OCI-LY7 (cell line): ENCODE measurements around the gene PAH. TPM values are rescaled to one million over a fixed set of nuclear protein-coding genes. Genes with fewer than 3 reads are reported as not detected.

ENCODE experiments used
- BruUV-seq: library from RNA; stranded (reverse); fragments of 400-500 nt; replicated peaks from 2 replicates; lab custom pipeline; 2021; lab: Mats Ljungman, UMichigan
- CTCF ChIA-PET: fragments of 300-600 bp; sonication (Branson Sonifier 250); formaldehyde crosslinking; loops from one replicate; lab custom pipeline; 2022; ENCODE audit warnings: antibody characterized with exemption; ENCODE audit not compliant: unreplicated experiment; lab: Charles Lee
- POLR2A ChIA-PET: fragments of 300-600 bp; sonication (Branson Sonifier 250); formaldehyde crosslinking; loops from one replicate; lab custom pipeline; 2022; ENCODE audit warnings: antibody characterized with exemption; lab: Charles Lee
- DNase-seq: peaks from one replicate; pipeline ENCODE4 v3.0.0-alpha.2; 2015; ENCODE audit warnings: low spot score
- H2AFZ ChIP-seq: fragments of 200-600 bp; sonication (generic), shearing (Covaris generic); 2 replicates; pipeline ENCODE4 v1.6.1; 2014; ENCODE audit warnings: mild to moderate bottlenecking, antibody characterized with exemption, low read length, moderate library complexity
- H3K27ac ChIP-seq: fragments of 200-600 bp; sonication (generic); 2 replicates; pipeline ENCODE4 v1.5.1; 2014; ENCODE audit warnings: mixed run types, low read depth, mild to moderate bottlenecking, moderate library complexity, low read length, inconsistent platforms; ENCODE audit not compliant: poor library complexity, severe bottlenecking
- H3K36me3 ChIP-seq: fragments of 200-600 bp; sonication (generic); 2 replicates; pipeline ENCODE4 v1.6.1; 2014; ENCODE audit warnings: mild to moderate bottlenecking, antibody characterized with exemption, low read length, moderate library complexity, mixed read lengths; ENCODE audit not compliant: insufficient read depth
- H3K4me1 ChIP-seq: fragments of 200-600 bp; sonication (generic); 2 replicates; pipeline ENCODE4 v1.5.1; 2014; ENCODE audit warnings: mild to moderate bottlenecking, low read length; ENCODE audit not compliant: insufficient read depth, poor library complexity, severe bottlenecking
- H3K4me2 ChIP-seq: fragments of 200-600 bp; sonication (generic); 2 replicates; pipeline ENCODE4 v1.6.1; 2014; ENCODE audit warnings: mild to moderate bottlenecking, low read length
- H3K4me3 ChIP-seq: fragments of 200-600 bp; sonication (generic); 2 replicates; pipeline ENCODE4 v1.5.1; 2014; ENCODE audit warnings: mild to moderate bottlenecking, low read depth, low read length; ENCODE audit not compliant: poor library complexity, severe bottlenecking
- H3K79me2 ChIP-seq: fragments of 200-600 bp; sonication (generic); 2 replicates; pipeline ENCODE4 v1.6.1; 2016; ENCODE audit warnings: low read depth, mild to moderate bottlenecking, low read length, moderate library complexity, mixed read lengths; ENCODE audit not compliant: insufficient read depth
- H3K9me2 ChIP-seq: fragments of 200-600 bp; sonication (generic); 2 replicates; pipeline ENCODE4 v1.6.1; 2016; ENCODE audit warnings: mild to moderate bottlenecking, low read length, mixed read lengths; ENCODE audit not compliant: insufficient read depth
- H3K9me3 ChIP-seq: fragments of 200-600 bp; sonication (generic); 2 replicates; pipeline ENCODE4 v1.6.1; 2014; ENCODE audit warnings: mild to moderate bottlenecking, mixed run types, low read length, mixed read lengths
- H4K20me1 ChIP-seq: fragments of 200-600 bp; sonication (generic); 2 replicates; pipeline ENCODE4 v1.6.1; 2014; ENCODE audit warnings: mild to moderate bottlenecking, antibody characterized with exemption, low read length, moderate library complexity, mixed read lengths; ENCODE audit not compliant: insufficient read depth
- CTCF ChIP-seq: fragments of 200-600 bp; sonication (generic); conservative IDR thresholded peaks from 2 replicates; pipeline ENCODE4 v1.5.1; 2014; ENCODE audit warnings: mild to moderate bottlenecking, antibody characterized with exemption, low read length, moderate library complexity, mixed read lengths
- EZH2phosphoT487 ChIP-seq: fragments of 200-600 bp; sonication (generic); IDR thresholded peaks from 2 replicates; pipeline ENCODE4 v1.6.1; 2018; ENCODE audit warnings: low read depth, borderline replicate concordance, mild to moderate bottlenecking, mixed run types, antibody characterized with exemption, low read length, moderate library complexity, mixed read lengths
- intact Hi-C: fragments of 100-400 bp; cut with micrococcal nuclease; formaldehyde crosslinking; loops from one replicate; pipeline ENCODE4 v1.10.0; 2022; ENCODE audit not compliant: unreplicated experiment
- total RNA-seq, 2 experiments: library from RNA; depleted of rRNA in 1 of 2; stranded (reverse); fragments of >200 nt in 1 of 2; shearing (Covaris generic) in 1 of 2; gene quantifications; 2 replicates each; pipeline ENCODE4 v1.2.3, GENCODE V29; 2014 to 2022

Gene PAH
- total RNA-seq, 2 experiments from 2014 or later: not detected

GRCh38 chr12:102900389-102900788, 16.7 kb downstream of the PAH start:
- ChIA-PET POLR2A (interaction anchor here (0.7 kb wide), 1 partner anchor 301 kb away, joined by 4 read pairs; no protein-coding TSS in a partner anchor), CTCF (no interaction called here)
- no peak overlapping the region for H3K4me2 ChIP-seq
- no peak overlapping the region for H3K27ac ChIP-seq
- no peaks in the 10 kb centered on the region for H4K20me1 ChIP-seq
- BruUV-seq: no TSS peak
- intact Hi-C loops: no loop called here
- H3K36me3 ChIP-seq: no peaks in the 10 kb centered on the region
- no peaks in the 10 kb centered on the region for H3K9me3 ChIP-seq
- TF ChIP-seq CTCF (no peak), EZH2phosphoT487 (no peak)
- no peaks in the 10 kb centered on the region for H3K9me2 ChIP-seq
- no peak overlapping the region for H3K4me3 ChIP-seq
- no peak overlapping the region for H2AFZ ChIP-seq
- H3K79me2 ChIP-seq: no peaks in the 10 kb centered on the region
- no peak for DNase-seq
- no peaks in the 10 kb centered on the region for H3K4me1 ChIP-seq

- BruUV-seq: no TSS peak
Measured at GRCh38 chr12:102896067-102896466, 21.0 kb downstream of the PAH start.

More at GRCh38 chr12:102896067-102896466, 21.0 kb downstream of the PAH start:
- POLR2A ChIA-PET: no interaction called here
- H3K36me3 ChIP-seq: no peaks in the 10 kb centered on the region
- H4K20me1 ChIP-seq: no peaks in the 10 kb centered on the region
- no peak overlapping the region for H2AFZ ChIP-seq
- intact Hi-C loops: no loop called here
- H3K9me2 ChIP-seq: no peaks in the 10 kb centered on the region
- no peak for DNase-seq
- H3K4me3 ChIP-seq: no peak overlapping the region
- H3K79me2 ChIP-seq: no peaks in the 10 kb centered on the region
- no peaks in the 10 kb centered on the region for H3K4me1 ChIP-seq
- H3K9me3 ChIP-seq: no peaks in the 10 kb centered on the region
- H3K4me2 ChIP-seq: no peak overlapping the region
- H3K27ac ChIP-seq: no peak overlapping the region
- CTCF ChIA-PET: no interaction called here
- TF ChIP-seq EZH2phosphoT487: no peak
- no peak for TF ChIP-seq CTCF
